ENCODE results near the gene TMEM30B. TPM values are rescaled to one million over a fixed set of nuclear protein-coding genes. Genes with fewer than 3 reads are reported as not detected.

TMEM30B gene
- total RNA-seq, 4 donors from 2014 or later = 0.39 to 1.7 (median 1.00) TPM; not detected in 1

DNA sequence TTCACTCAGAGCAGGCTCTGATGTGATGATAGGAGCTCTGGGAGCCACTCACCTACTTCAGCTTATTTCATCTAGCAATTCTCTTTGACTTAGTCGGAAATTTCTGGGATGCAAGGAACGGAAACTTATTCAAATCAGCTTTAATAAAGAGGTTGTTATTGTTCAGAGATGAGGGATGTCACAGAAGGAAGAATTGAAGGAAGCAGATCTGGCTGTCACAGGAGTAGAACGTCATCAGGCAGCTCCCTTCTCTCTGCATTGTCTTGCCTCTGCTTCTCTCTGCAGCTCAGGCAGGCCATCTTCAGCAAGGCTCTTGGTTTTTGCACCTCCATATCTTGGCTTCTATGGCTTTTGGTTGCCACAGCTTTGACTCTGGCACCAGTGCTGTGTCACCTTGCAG, 7.6 kb upstream of the TMEM30B start:
- H3K36me3 ChIP-seq = no peaks in the 10 kb centered on the region
- DNase-seq (no peak), ATAC-seq (no peak)
- no peak overlapping the region for H3K4me3 ChIP-seq
- H3K27me3 ChIP-seq = no peaks in the 10 kb centered on the region
- in situ Hi-C loops (cut with MboI; ENCODE audit: low sequenced_read_pairs in 4 of 4) (loop anchor here in 3 of 4 donors (25.0 kb wide), 2 partner anchors 449 to 951 kb away; no protein-coding TSS in a partner anchor), intact Hi-C loops (cut with DNase I; ENCODE audit: low total_unique reads) (no loop called here)
- H3K27ac ChIP-seq = no peak overlapping the region
- H3K4me1 ChIP-seq = peaks cover 5 to 6% of the 10 kb centered on the region in 2 donors
- H3K9me3 ChIP-seq = no peaks in the 10 kb centered on the region
- no peak for TF ChIP-seq POLR2A (IDR thresholded peaks at IDR 0.05)
- TF ChIP-seq CTCF (IDR thresholded peaks at IDR 0.05 in 4 of 5, conservative IDR thresholded peaks at IDR 0.05 in 1 of 5) = no peak

- intact Hi-C loops (cut with DNase I; ENCODE audit: low total_unique reads) = no loop called here
Observed at GRCh38 chr14:61288228-61288627, 7.1 kb upstream of the TMEM30B start.

DNA sequence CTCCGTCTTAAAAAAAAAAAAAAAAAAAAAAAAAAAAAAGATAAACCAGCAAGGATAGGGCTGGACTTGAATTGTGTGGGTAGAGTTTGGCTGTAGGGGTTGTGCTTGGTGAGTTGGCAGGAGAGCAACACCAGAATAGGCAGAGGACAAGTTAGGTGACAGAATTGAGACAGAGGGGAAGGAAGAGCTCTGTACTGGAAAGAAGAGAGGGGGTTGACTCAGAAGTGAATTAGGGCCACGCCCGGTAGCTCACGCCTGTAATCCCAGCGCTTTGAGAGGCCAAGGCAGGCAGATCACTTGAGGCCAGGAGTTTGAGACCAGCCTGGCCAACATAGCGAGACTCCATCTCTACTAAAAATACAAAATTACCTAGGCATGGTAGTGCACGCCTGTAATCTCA, 6.1 kb upstream of the TMEM30B start:
- Histone ChIP-seq H3K9me3 (no peaks in the 10 kb centered on the region), H3K36me3 (no peaks in the 10 kb centered on the region), H3K27me3 (no peaks in the 10 kb centered on the region), H3K4me1 (peaks cover 6 to 8% of the 10 kb centered on the region in 2 donors), H3K4me3 (no peak overlapping the region), H3K27ac (no peak overlapping the region)
- DNase-seq (peak in 1 of 2 donors; percentile 43), ATAC-seq (peak; percentile 69 to 86)
- intact Hi-C loops (cut with DNase I; ENCODE audit: low total_unique reads) (no loop called here), in situ Hi-C loops (cut with MboI; ENCODE audit: low sequenced_read_pairs in 4 of 4) (loop anchor here in 3 of 4 donors (25.0 kb wide), 2 partner anchors 450 to 950 kb away; no protein-coding TSS in a partner anchor)
- no peak for TF ChIP-seq POLR2A (IDR thresholded peaks at IDR 0.05)
- no peak for TF ChIP-seq CTCF (IDR thresholded peaks at IDR 0.05 in 4 of 5, conservative IDR thresholded peaks at IDR 0.05 in 1 of 5)

More at GRCh38 chr14:61288228-61288627, 7.1 kb upstream of the TMEM30B start:
- peaks cover 5 to 6% of the 10 kb centered on the region in 2 donors for H3K4me1 ChIP-seq
- H3K27ac ChIP-seq = no peak overlapping the region
- H3K36me3 ChIP-seq = no peaks in the 10 kb centered on the region
- in situ Hi-C loops (cut with MboI; ENCODE audit: low sequenced_read_pairs in 4 of 4) = loop anchor here in 3 of 4 donors (25.0 kb wide), 2 partner anchors 449 to 951 kb away; no protein-coding TSS in a partner anchor
- no peaks in the 10 kb centered on the region for H3K9me3 ChIP-seq
- H3K27me3 ChIP-seq = no peaks in the 10 kb centered on the region
- ATAC-seq (no peak), DNase-seq (no peak)
- no peak overlapping the region for H3K4me3 ChIP-seq
- TF ChIP-seq CTCF (IDR thresholded peaks at IDR 0.05 in 4 of 5, conservative IDR thresholded peaks at IDR 0.05 in 1 of 5) = no peak
- TF ChIP-seq POLR2A (IDR thresholded peaks at IDR 0.05) = no peak

DNA sequence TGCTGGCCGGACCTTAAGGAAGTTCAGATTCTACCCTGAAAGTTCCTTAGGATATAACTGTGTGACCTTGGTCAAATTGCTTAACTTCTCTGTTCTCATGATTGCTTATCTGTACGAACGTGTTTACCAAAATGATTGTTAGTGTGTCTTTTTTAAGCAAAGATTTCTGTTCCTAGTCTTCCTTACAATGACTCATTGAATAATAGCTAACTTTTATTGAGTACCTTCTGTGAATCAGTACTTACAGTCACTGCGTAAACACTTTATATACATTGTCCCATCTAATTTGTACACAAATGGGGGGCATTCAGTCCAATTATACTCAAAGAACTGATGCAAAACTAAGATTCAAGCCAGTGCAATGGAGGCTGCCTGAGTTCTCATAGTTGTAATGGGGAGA, 4.2 kb upstream of the TMEM30B start:
- no peak overlapping the region for H3K4me3 ChIP-seq
- no peak for ATAC-seq
- no peaks in the 10 kb centered on the region for H3K36me3 ChIP-seq
- in situ Hi-C loops (cut with MboI; ENCODE audit: low sequenced_read_pairs in 4 of 4) (loop anchor here in 3 of 4 donors (25.0 kb wide), 2 partner anchors 452 to 948 kb away; no protein-coding TSS in a partner anchor), intact Hi-C loops (cut with DNase I; ENCODE audit: low total_unique reads) (no loop called here)
- H3K4me1 ChIP-seq = peaks cover 10 to 19% of the 10 kb centered on the region in 2 donors
- no peaks in the 10 kb centered on the region for H3K9me3 ChIP-seq
- H3K27me3 ChIP-seq = no peaks in the 10 kb centered on the region
- DNase-seq = no peak
- TF ChIP-seq CTCF (IDR thresholded peaks at IDR 0.05 in 4 of 5, conservative IDR thresholded peaks at IDR 0.05 in 1 of 5) = no peak
- TF ChIP-seq POLR2A (IDR thresholded peaks at IDR 0.05) = no peak
- no peak overlapping the region for H3K27ac ChIP-seq

GRCh38 chr14:61284001-61284400, 2.9 kb upstream of the TMEM30B start:
- Histone ChIP-seq H3K36me3 (no peaks in the 10 kb centered on the region), H3K9me3 (no peaks in the 10 kb centered on the region), H3K27me3 (no peaks in the 10 kb centered on the region), H3K4me3 (no peak overlapping the region), H3K27ac (no peak overlapping the region), H3K4me1 (peaks cover 21 to 24% of the 10 kb centered on the region in 2 donors)
- intact Hi-C loops (cut with DNase I; ENCODE audit: low total_unique reads) = no loop called here
- ATAC-seq = no peak
- TF ChIP-seq POLR2A (IDR thresholded peaks at IDR 0.05) (no peak), CTCF (IDR thresholded peaks at IDR 0.05 in 4 of 5, conservative IDR thresholded peaks at IDR 0.05 in 1 of 5) (no peak)
- in situ Hi-C loops (cut with MboI; ENCODE audit: low sequenced_read_pairs in 4 of 4) = loop anchor here in 3 of 4 donors (25.0 kb wide), 2 partner anchors 453 to 947 kb away; no protein-coding TSS in a partner anchor
- no peak for DNase-seq
